HepG2 (cell line): ENCODE measurements around the gene TPRA1. TPM values are rescaled to one million over a fixed set of nuclear protein-coding genes. Genes with fewer than 3 reads are reported as not detected.

Experiments used
- AFF4 ChIP-seq: sonication (generic); formaldehyde crosslinking; IDR thresholded peaks from 2 replicates; pipeline ENCODE4 v1.4.0; 2020; ENCODE audit warnings: missing genetic modification reagents
- ATF4 ChIP-seq, 2 experiments: fragments of 450-650 bp in 1 of 2; sonication (generic) in 1 of 2; formaldehyde crosslinking; IDR thresholded peaks; 2 replicates each; pipeline versions ENCODE4 v1.5.0 to v1.8.0; 2020 to 2022; ENCODE audit warnings: mild to moderate bottlenecking in 1 of 2, missing genetic modification reagents in 1 of 2
- HNF1A ChIP-seq, 2 experiments: sonication (generic) in 1 of 2; formaldehyde crosslinking in 1 of 2; IDR thresholded peaks; 2 replicates each; pipeline versions ENCODE4 v1.4.0 to v1.6.1; 2016 to 2020; ENCODE audit warnings: borderline replicate concordance in 1 of 2, low read depth in 1 of 2, mild to moderate bottlenecking in 1 of 2, missing genetic modification reagents in 1 of 2
- KAT2B ChIP-seq: fragments of 150-350 bp; IDR thresholded peaks from 2 replicates; pipeline ENCODE4 v1.6.1; 2014; ENCODE audit warnings: low read depth, low read length, borderline replicate concordance
- NR2F2 ChIP-seq: IDR thresholded peaks from 2 replicates; pipeline ENCODE4 v1.6.1; 2012; ENCODE audit warnings: low read depth, inconsistent platforms, borderline replicate concordance
- RFXANK ChIP-seq: IDR thresholded peaks from 2 replicates; pipeline ENCODE4 v1.6.1; 2016
- SETDB1 ChIP-seq: sonication (generic); formaldehyde crosslinking; IDR thresholded peaks from 2 replicates; pipeline ENCODE4 v1.5.1; 2020; ENCODE audit warnings: missing genetic modification reagents, mild to moderate bottlenecking, borderline replicate concordance
- SNAPC2 ChIP-seq: sonication (generic); formaldehyde crosslinking; IDR thresholded peaks from 2 replicates; pipeline ENCODE4 v1.8.1; 2022; ENCODE audit warnings: mild to moderate bottlenecking, missing genetic modification reagents
- SNAPC5 ChIP-seq: sonication (generic); formaldehyde crosslinking; IDR thresholded peaks from 2 replicates; pipeline ENCODE4 v1.8.1; 2023; ENCODE audit warnings: mild to moderate bottlenecking, missing genetic modification reagents, borderline replicate concordance
- SSRP1 ChIP-seq: IDR thresholded peaks from 2 replicates; pipeline ENCODE4 v1.6.1; 2016; ENCODE audit warnings: control low read depth
- TOE1 ChIP-seq: sonication (generic); formaldehyde crosslinking; IDR thresholded peaks from 2 replicates; pipeline ENCODE4 v1.4.0; 2020; ENCODE audit warnings: mild to moderate bottlenecking, missing genetic modification reagents
- ZBTB14 ChIP-seq: sonication (generic); formaldehyde crosslinking; IDR thresholded peaks from 2 replicates; pipeline ENCODE4 v1.4.0; 2020; ENCODE audit warnings: missing genetic modification reagents
- ZKSCAN1 ChIP-seq: fragments of 150-350 bp; IDR thresholded peaks from 2 replicates; pipeline ENCODE4 v1.6.1; 2014; ENCODE audit warnings: low read length
- ZNF18 ChIP-seq: sonication (generic); formaldehyde crosslinking; IDR thresholded peaks from 2 replicates; pipeline ENCODE4 v1.8.0; 2022; ENCODE audit warnings: mild to moderate bottlenecking, missing genetic modification reagents; ENCODE audit not compliant: insufficient replicate concordance
- ZSCAN25 ChIP-seq: sonication (generic); formaldehyde crosslinking; IDR thresholded peaks from 2 replicates; pipeline ENCODE4 v1.8.0; 2022; ENCODE audit warnings: mild to moderate bottlenecking, missing genetic modification reagents
- polyA plus RNA-seq, 8 experiments: library from polyadenylated mRNA; depleted of rRNA in 3 of 8; stranded (reverse) in 7 of 8; unstranded in 1 of 8; fragments of >200 nt; fragmentation: Illumina TruSeq in 4 of 8; extraction: Trizol in 4 of 8; gene quantifications; 2 replicates each; pipeline versions ENCODE4 v1.2.1 to v1.2.3, GENCODE V29; 2011 to 2016; ENCODE audit warnings: low read depth in 4 of 8, missing spikeins in 1 of 8, mixed read lengths in 1 of 8; ENCODE audit not compliant: insufficient read depth in 1 of 8
- total RNA-seq, 5 experiments: library from RNA; depleted of rRNA; stranded (reverse); fragments of >200 nt; fragmentation: Illumina TruSeq; extraction: Trizol; gene quantifications; 2 replicates each; pipeline ENCODE4 v1.2.3, GENCODE V29; 2016; ENCODE audit warnings: low read depth in 1 of 5

Gene TPRA1
- total and polyA plus RNA-seq, 2 of the 13 experiments (the other 11 are each of a cell fraction or from before 2014, with no cell fraction given), result 25.4 to 25.8 TPM

DNA sequence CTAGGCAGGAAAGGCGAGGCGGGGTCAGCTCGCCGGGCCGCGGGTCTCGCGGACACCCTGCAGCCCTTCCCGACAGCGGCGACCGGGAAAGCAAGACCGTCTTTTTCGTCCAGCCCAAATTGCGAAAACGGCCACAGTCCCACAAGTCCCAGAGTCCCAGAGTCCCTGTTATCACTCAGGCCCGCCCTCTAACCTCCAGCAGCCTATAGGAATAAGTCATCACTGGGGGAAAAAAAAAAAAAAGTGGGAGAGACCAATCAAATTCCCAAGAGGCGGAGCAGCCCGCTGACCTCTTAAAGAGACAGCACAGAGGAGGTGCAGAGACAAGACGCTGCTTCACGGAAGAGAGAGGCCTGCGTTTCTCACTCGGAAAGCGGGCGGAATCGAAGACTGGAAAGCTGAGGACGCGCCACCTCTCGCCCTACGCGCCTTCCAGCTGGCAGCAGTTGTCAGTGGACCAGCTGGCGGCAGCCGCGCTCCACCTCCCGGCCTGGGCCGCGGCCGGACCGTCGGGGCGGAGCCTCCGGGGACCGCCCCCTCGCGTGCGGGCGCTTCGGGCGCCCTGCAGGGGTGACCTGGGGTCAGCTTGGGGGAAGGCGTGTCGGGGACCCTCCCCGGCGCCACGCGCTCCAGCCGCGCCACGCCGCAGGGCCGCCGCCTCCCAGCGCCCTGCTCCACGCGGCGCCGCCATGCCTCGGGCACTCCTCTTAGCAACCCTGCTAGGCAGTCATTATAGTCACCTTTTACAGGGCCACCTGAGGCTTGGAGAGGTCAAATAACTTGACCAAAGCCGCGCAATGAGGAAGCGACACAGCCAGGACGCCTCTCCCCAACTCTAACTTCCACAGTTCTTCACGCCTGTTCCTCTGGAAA, at the start of gene TPRA1 (continued):
- peak; percentile 21; the same call in 1 of the 2 replicates for TF ChIP-seq ZBTB14 (CRISPR knock-in tag)
- no peak for TF ChIP-seq ZKSCAN1
- TF ChIP-seq HNF1A (IDR thresholded peaks at IDR 0.05; ENCODE audit: low read depth), result no peak
- 0 out of 2 replicates have a peak, but pooled peaks have one; percentile 47 for TF ChIP-seq HNF1A (CRISPR knock-in tag; IDR thresholded peaks at IDR 0.05; ENCODE audit: borderline replicate concordance)
- peak; percentile 11 for TF ChIP-seq ZNF18 (CRISPR knock-in tag)
- no peak for TF ChIP-seq AFF4 (CRISPR knock-in tag)
- no peak for TF ChIP-seq TOE1 (CRISPR knock-in tag)
- 0 out of 2 replicates have a peak, but pooled peaks have one; percentile 73 for TF ChIP-seq RFXANK
- TF ChIP-seq SNAPC5 (CRISPR knock-in tag), result no peak
- TF ChIP-seq ZSCAN25 (CRISPR knock-in tag), result 0 out of 2 replicates have a peak, but pooled peaks have one; percentile 56
- 0 out of 4 replicates have a peak, but pooled peaks of 1 of the 2 experiments have one; percentile 2 for TF ChIP-seq ATF4 (CRISPR knock-in tag; IDR thresholded peaks at IDR 0.05)
- TF ChIP-seq KAT2B, result no peak
- no peak for TF ChIP-seq SNAPC2 (CRISPR knock-in tag)
- TF ChIP-seq SSRP1 (CRISPR knock-in tag), result no peak
- peak; percentile 72; the same call in 1 of the 2 replicates for TF ChIP-seq NR2F2
- TF ChIP-seq SETDB1, result no peak
